ENCODE measurements around the gene PLEKHG4.

The PLEKHG4 gene

DNA sequence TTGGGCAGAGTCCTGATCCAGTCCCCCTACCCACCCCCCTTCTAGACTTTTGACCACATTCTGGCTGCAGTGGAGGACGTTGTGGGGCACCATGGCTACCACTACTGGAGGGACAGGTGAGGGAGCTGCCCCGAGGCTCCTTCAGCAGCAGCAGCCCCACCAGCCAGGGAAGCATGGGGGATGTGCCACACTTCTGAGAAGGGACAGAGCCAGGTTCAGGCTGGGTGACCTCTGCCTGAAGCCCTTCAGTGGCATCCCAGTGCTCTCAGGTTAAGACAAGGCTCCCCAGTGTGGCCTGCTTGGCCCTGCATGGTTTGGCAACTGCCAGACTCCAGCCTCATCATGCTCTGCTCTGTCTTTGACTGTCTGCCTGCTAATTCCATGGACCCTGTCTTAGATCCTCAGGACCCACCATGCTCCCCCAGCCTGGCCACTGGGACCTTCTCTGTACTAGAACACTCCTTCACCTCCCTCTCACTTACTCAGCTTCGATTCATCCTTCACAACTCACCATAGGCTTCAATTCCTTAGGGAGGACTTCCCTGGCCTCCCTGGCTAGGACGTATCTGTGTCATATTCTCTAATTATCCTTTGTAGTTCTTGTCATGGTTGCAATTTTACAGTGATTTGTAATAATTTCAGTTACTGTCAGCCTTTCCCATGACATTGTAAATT, 21.7 kb upstream of the PLEKHG4 start:
- Histone ChIP-seq H3K27me3 (ENCODE audit: control insufficient read depth, insufficient read depth, low read length) (no peaks in the 10 kb centered on the region), H3K4me2 (ENCODE audit: low read length) (no peak overlapping the region), H3K4me1 (ENCODE audit: control insufficient read depth, insufficient read depth, low read length) (peaks cover 7% of the 10 kb centered on the region)

DNA sequence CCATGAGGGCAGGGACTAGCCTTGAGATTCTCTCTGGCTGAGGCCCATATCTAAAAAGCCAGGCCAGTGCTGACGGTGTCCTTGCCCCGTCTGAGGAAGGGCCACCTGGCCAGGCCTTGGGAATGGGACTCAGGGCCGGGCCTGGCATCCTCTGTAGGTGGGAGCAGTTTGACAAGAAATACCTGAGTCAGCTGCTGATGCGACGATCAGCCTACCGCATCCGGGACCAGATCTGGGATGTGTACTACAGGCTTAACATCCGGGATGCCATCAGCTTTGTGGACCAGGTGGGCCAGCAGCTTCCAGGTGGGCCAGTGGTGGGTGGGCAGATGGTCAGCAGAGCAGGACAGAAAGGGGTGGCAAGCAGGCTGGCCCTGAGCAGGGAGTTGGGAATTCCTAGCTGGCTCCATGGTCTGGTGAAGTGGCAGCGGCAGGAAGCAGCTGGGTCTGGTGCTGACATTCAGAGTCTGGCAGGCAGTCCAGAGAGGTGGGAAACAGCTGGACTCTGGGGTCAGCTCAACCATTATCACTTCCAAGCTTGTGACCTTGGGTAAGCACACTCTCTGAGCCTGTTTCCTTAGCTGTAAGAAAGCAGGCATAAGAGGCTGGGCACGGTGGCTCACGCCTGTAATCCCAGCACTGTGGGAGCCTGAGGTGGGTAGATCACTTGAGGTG, 21.0 kb upstream of the PLEKHG4 start:
- Histone ChIP-seq H3K4me1 (ENCODE audit: control insufficient read depth, insufficient read depth, low read length) (peaks cover 7% of the 10 kb centered on the region), H3K27me3 (ENCODE audit: control insufficient read depth, insufficient read depth, low read length) (no peaks in the 10 kb centered on the region), H3K9me3 (replicated peaks; ENCODE audit: low read length) (no peaks in the 10 kb centered on the region), H3K9ac (ENCODE audit: low read depth, low read length) (no peak overlapping the region), H3K36me3 (ENCODE audit: insufficient read depth, low read length) (peaks cover 6% of the 10 kb centered on the region), H3K4me2 (ENCODE audit: low read length) (no peak overlapping the region), H3K4me3 (ENCODE audit: low read length) (no peak overlapping the region)

More for the DNA sequence above, 21.7 kb upstream of the PLEKHG4 start:
- Histone ChIP-seq H3K9ac (ENCODE audit: low read depth, low read length) (no peak overlapping the region), H3K9me3 (replicated peaks; ENCODE audit: low read length) (no peaks in the 10 kb centered on the region), H3K36me3 (ENCODE audit: insufficient read depth, low read length) (peaks cover 6% of the 10 kb centered on the region), H3K4me3 (ENCODE audit: low read length) (no peak overlapping the region)

DNA sequence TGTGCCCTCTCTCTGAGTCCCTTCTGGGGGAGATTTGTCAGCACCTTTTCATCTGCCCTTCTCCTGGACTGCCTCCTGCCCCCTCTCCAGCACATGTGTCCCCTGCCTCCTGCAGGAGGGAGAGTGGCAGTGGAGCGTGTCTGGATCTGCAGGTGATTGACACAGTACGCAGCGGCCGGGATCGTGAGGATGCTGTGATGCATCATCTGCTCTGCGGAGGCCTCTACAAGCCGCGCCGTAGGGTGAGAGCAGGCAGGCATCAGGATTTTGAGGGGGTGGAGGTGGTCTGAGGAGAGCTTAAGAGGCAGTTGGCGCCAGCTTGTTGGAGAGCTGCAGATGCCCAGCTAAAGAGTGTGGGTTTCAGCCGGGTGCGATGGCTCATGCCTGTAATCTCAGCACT, 19.6 kb upstream of the PLEKHG4 start:
- H3K36me3 ChIP-seq (ENCODE audit: insufficient read depth, low read length), result peaks cover 6% of the 10 kb centered on the region
- no peaks in the 10 kb centered on the region for H3K9me3 ChIP-seq (replicated peaks; ENCODE audit: low read length)
- peaks cover 7% of the 10 kb centered on the region for H3K4me1 ChIP-seq (ENCODE audit: control insufficient read depth, insufficient read depth, low read length)
- no peak overlapping the region for H3K9ac ChIP-seq (ENCODE audit: low read depth, low read length)
- no peaks in the 10 kb centered on the region for H3K27me3 ChIP-seq (ENCODE audit: control insufficient read depth, insufficient read depth, low read length)
- no peak overlapping the region for H3K4me3 ChIP-seq (ENCODE audit: low read length)
- H3K4me2 ChIP-seq (ENCODE audit: low read length), result no peak overlapping the region

DNA sequence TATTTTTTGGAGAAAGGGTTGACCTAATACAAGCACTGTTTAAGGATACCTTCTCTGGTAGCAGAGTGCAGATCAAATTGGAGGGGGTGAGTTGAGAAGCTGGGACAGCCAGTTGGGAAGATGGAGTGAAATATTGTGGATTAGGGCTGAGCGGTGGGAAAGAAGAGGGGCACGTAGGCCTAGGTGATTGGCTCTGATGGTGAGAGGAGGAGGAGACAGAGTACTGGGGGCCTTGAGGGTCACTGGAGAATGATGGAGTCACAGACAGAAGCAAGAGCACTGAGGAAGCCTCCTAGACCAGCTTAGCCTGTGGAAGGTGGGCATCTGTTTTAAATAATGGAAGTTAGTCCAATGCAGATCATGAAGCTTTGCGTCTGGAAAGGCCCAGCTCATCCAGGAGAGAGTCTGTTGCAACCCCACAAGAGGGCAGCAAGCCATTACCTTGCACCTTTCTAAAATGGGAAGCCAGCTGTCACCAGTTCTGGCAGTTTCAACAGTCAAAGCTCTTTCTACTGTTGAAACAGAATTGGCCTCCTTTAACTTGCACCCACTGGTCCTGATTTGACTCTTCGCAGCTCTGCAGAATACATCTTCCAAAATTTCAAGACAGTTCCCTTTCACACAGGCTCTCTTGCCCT, 18.8 kb upstream of the PLEKHG4 start:
- Histone ChIP-seq H3K9ac (ENCODE audit: low read depth, low read length) (no peak overlapping the region), H3K4me1 (ENCODE audit: control insufficient read depth, insufficient read depth, low read length) (peaks cover 7% of the 10 kb centered on the region), H3K4me3 (ENCODE audit: low read length) (no peak overlapping the region), H3K27me3 (ENCODE audit: control insufficient read depth, insufficient read depth, low read length) (no peaks in the 10 kb centered on the region), H3K9me3 (replicated peaks; ENCODE audit: low read length) (no peaks in the 10 kb centered on the region), H3K4me2 (ENCODE audit: low read length) (no peak overlapping the region), H3K36me3 (ENCODE audit: insufficient read depth, low read length) (peaks cover 6% of the 10 kb centered on the region)

DNA sequence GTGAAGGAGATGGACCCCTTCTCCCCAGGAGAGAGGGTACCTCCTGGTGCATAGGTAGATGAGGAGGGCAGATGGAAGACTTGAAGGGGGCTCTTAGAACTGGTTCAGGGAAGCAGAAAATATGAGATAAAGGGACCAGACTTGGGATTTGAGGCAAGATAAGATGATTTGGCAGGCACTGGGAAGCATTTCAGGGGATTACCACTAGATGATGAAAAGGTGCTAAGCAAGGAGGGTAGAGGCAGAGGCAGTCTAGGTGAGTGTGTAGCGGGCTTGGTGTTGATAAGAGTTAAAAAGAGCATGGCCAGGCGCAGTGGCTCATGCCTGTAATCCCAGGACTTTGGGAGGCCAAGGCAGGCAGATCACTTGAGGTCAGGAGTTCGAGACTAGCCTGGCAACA, 16.1 kb upstream of the PLEKHG4 start:
- H3K4me1 ChIP-seq (ENCODE audit: control insufficient read depth, insufficient read depth, low read length), result peaks cover 5% of the 10 kb centered on the region
- no peaks in the 10 kb centered on the region for H3K9me3 ChIP-seq (replicated peaks; ENCODE audit: low read length)
- no peak overlapping the region for H3K4me3 ChIP-seq (ENCODE audit: low read length)
- H3K36me3 ChIP-seq (ENCODE audit: insufficient read depth, low read length), result no peaks in the 10 kb centered on the region
- H3K9ac ChIP-seq (ENCODE audit: low read depth, low read length), result no peak overlapping the region
- no peaks in the 10 kb centered on the region for H3K27me3 ChIP-seq (ENCODE audit: control insufficient read depth, insufficient read depth, low read length)
- no peak overlapping the region for H3K4me2 ChIP-seq (ENCODE audit: low read length)

DNA sequence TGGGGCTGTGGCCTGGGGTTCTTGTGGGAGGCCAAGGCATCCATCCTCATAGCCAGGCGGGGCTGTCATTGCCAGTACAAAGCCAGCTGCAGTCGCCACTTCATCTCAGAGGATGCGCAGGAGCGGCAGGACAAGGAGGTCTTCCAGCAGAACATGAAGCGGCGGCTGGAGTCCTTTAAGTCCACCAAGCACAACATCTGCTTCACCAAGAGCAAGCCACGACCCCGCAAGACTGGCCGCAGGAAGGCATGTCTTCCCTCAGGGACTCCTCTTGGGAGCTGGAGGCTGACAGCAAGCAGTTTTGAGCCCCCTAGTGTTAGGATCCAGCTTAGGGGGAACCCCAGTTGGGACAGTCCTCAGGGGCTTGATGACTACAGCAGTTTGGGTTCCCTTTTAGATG, 15.1 kb upstream of the PLEKHG4 start:
- Histone ChIP-seq H3K27me3 (ENCODE audit: control insufficient read depth, insufficient read depth, low read length) (no peaks in the 10 kb centered on the region), H3K4me2 (ENCODE audit: low read length) (no peak overlapping the region), H3K4me1 (ENCODE audit: control insufficient read depth, insufficient read depth, low read length) (peaks cover 12% of the 10 kb centered on the region), H3K36me3 (ENCODE audit: insufficient read depth, low read length) (no peaks in the 10 kb centered on the region), H3K9me3 (replicated peaks; ENCODE audit: low read length) (no peaks in the 10 kb centered on the region), H3K9ac (ENCODE audit: low read depth, low read length) (no peak overlapping the region), H3K4me3 (ENCODE audit: low read length) (no peak overlapping the region)

DNA sequence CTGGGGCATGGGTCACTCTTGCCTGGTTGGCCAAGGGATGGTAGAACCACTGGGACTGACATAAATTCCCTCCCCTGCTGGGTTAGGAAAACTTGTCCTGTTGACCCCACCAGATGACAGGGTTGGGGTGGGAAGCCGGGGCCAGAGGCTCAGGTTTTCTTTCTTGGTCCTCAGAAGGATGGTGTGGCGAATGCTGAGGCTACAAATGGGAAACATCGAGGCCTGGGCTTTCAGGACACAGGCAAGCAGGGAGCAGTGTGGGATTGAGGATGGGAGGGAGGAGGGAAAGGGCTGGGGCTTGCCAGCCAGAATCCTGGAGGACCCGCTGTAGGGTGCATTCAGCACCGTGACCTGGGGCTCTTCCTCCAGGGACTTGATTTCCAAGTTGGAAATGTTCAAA, 14.5 kb upstream of the PLEKHG4 start:
- no peaks in the 10 kb centered on the region for H3K9me3 ChIP-seq (replicated peaks; ENCODE audit: low read length)
- no peaks in the 10 kb centered on the region for H3K27me3 ChIP-seq (ENCODE audit: control insufficient read depth, insufficient read depth, low read length)
- H3K4me1 ChIP-seq (ENCODE audit: control insufficient read depth, insufficient read depth, low read length), result peaks cover 12% of the 10 kb centered on the region
- H3K4me2 ChIP-seq (ENCODE audit: low read length), result no peak overlapping the region
- no peak overlapping the region for H3K9ac ChIP-seq (ENCODE audit: low read depth, low read length)
- H3K4me3 ChIP-seq (ENCODE audit: low read length), result no peak overlapping the region
- no peaks in the 10 kb centered on the region for H3K36me3 ChIP-seq (ENCODE audit: insufficient read depth, low read length)

DNA sequence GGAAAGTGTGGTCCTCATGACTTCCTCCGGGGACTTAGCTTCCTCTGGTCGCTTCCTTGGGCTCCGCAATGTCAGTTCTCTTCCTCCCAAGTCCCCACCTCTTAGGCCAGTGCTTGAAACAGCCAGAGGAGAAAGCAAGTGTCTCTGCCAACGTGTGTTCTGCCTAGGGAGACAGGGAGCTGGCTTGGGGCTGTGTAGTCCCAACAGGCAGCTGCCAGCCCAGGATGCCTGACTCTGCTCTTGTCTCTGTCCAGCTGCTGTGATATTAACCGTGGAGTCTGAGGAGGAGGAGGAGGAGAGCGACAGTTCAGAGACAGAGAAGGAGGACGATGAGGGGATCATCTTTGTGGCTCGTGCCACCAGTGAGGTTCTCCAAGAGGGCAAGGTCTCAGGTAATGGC, 13.5 kb upstream of the PLEKHG4 start:
- H3K27me3 ChIP-seq (ENCODE audit: control insufficient read depth, insufficient read depth, low read length), result no peaks in the 10 kb centered on the region
- peaks cover 12% of the 10 kb centered on the region for H3K4me1 ChIP-seq (ENCODE audit: control insufficient read depth, insufficient read depth, low read length)
- no peak overlapping the region for H3K4me2 ChIP-seq (ENCODE audit: low read length)
- no peak overlapping the region for H3K4me3 ChIP-seq (ENCODE audit: low read length)
- no peak overlapping the region for H3K9ac ChIP-seq (ENCODE audit: low read depth, low read length)
- no peaks in the 10 kb centered on the region for H3K9me3 ChIP-seq (replicated peaks; ENCODE audit: low read length)
- H3K36me3 ChIP-seq (ENCODE audit: insufficient read depth, low read length), result no peaks in the 10 kb centered on the region

DNA sequence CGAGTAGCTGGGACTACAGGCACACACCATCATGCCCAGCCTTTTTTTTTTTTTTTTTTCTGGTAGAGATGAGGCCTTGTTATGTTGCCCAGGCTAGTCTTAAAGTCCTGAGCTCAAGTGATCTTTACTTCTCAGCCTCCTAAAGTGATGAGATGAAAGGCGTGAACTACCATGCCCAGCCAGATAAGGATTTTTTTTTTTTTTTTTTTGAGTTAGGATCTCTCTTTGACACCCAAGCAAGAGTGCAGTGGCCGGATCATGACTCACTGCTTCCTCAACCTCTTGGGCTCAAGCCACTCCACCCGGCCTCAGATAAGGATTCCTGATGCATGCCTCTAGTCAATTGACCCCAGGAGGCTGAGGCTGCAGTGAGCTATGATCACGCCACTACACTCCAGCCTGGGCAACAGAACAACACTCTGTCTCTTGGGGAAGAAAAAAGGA, 11.2 kb upstream of the PLEKHG4 start:
- H3K9me3 ChIP-seq (replicated peaks; ENCODE audit: low read length), result no peaks in the 10 kb centered on the region
- no peak overlapping the region for H3K4me3 ChIP-seq (ENCODE audit: low read length)
- H3K27me3 ChIP-seq (ENCODE audit: control insufficient read depth, insufficient read depth, low read length), result no peaks in the 10 kb centered on the region
- no peaks in the 10 kb centered on the region for H3K36me3 ChIP-seq (ENCODE audit: insufficient read depth, low read length)
- H3K4me1 ChIP-seq (ENCODE audit: control insufficient read depth, insufficient read depth, low read length), result peaks cover 12% of the 10 kb centered on the region
- H3K4me2 ChIP-seq (ENCODE audit: low read length), result no peak overlapping the region
- no peak overlapping the region for H3K9ac ChIP-seq (ENCODE audit: low read depth, low read length)

DNA sequence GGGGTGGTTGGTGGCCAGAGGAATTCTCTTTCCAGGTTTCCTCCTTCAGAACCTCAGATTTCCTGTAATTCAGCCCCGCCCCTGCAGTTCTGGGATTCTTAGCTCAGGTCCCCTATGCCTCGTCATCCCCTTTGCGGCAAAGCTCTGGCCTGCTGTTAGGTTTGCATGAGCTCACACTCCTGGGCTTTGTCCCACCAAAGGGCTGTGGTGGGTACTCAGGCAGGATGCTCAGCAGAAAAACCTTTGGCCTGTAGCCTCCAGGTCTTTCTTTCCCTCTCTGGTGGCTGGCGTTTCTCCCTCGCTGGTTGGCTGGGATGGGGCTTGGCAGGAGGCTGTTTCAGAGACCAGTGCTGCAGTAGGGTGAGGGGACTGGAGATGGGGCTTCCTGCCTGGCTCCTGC, 9.6 kb upstream of the PLEKHG4 start:
- Histone ChIP-seq H3K36me3 (ENCODE audit: insufficient read depth, low read length) (no peaks in the 10 kb centered on the region), H3K9ac (ENCODE audit: low read depth, low read length) (no peak overlapping the region), H3K4me3 (ENCODE audit: low read length) (no peak overlapping the region), H3K27me3 (ENCODE audit: control insufficient read depth, insufficient read depth, low read length) (no peaks in the 10 kb centered on the region), H3K9me3 (replicated peaks; ENCODE audit: low read length) (no peaks in the 10 kb centered on the region), H3K4me1 (ENCODE audit: control insufficient read depth, insufficient read depth, low read length) (peaks cover 12% of the 10 kb centered on the region), H3K4me2 (ENCODE audit: low read length) (no peak overlapping the region)

DNA sequence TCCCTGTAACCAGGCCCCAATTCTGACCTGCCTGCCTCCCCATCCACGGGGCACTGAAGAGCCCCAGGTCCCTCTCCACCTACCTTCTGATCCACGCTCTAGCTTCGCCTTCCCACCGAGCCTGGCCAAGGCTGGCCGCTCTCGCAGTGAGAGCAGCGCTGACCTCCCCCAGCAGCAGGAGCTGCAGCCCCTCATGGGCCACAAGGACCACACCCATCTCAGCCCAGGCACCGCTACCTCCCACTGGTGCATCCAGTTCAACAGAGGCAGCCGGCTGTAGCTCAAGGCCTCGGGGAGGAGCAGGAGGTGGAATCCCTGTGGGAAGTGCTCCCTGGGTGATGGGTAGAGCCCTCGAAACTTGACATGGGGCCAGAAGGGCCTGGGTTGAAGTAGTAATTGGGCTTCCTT, 8.4 kb upstream of the PLEKHG4 start:
- Histone ChIP-seq H3K4me2 (ENCODE audit: low read length) (no peak overlapping the region), H3K27me3 (ENCODE audit: control insufficient read depth, insufficient read depth, low read length) (no peaks in the 10 kb centered on the region), H3K4me3 (ENCODE audit: low read length) (no peak overlapping the region), H3K9ac (ENCODE audit: low read depth, low read length) (no peak overlapping the region), H3K4me1 (ENCODE audit: control insufficient read depth, insufficient read depth, low read length) (peaks cover 12% of the 10 kb centered on the region), H3K36me3 (ENCODE audit: insufficient read depth, low read length) (no peaks in the 10 kb centered on the region), H3K9me3 (replicated peaks; ENCODE audit: low read length) (no peaks in the 10 kb centered on the region)
